ENCODE results near the gene GCK.

DNA sequence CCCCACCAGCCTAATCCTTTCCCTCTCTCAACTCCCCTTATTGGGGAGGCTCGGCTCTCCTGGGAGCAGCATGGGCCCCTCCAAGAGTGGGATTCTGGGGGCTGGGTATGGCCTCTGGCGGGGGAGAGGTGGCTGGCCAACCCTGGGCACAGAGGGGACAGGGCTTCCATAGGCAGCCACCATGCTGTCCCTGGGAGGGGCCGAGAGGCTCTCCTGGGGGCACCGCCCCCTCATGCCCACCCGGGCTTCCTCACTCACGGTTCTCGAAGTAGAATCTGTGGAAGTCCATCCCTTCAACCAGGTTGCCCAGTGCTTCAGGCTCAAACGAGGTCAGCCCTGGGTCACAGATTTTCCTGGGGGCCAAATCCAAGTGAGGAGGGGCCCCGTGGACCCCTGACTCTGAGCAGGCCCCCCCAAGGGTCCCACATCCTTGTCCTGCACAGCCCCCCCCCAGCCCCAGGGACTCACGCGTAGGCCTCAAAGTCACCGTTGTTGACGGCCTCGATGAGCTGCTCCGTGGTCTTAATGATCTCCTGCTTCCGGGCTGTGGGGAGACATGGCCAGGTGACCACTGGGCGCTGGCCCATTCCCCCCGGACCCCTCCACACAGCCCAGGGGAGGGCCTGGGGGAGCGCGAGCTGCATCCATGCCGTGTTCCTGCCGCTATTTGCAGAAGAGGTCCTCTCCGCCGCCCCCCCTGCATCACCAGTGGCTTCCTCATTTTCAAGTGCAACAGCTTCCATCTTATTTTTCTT, 31.3 kb upstream of the GCK start:
- TF ChIP-seq, protein P1, sequence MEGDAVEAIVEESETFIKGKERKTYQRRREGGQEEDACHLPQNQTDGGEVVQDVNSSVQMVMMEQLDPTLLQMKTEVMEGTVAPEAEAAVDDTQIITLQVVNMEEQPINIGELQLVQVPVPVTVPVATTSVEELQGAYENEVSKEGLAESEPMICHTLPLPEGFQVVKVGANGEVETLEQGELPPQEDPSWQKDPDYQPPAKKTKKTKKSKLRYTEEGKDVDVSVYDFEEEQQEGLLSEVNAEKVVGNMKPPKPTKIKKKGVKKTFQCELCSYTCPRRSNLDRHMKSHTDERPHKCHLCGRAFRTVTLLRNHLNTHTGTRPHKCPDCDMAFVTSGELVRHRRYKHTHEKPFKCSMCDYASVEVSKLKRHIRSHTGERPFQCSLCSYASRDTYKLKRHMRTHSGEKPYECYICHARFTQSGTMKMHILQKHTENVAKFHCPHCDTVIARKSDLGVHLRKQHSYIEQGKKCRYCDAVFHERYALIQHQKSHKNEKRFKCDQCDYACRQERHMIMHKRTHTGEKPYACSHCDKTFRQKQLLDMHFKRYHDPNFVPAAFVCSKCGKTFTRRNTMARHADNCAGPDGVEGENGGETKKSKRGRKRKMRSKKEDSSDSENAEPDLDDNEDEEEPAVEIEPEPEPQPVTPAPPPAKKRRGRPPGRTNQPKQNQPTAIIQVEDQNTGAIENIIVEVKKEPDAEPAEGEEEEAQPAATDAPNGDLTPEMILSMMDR (IDR thresholded peaks at IDR 0.05; ENCODE audit: extremely low read depth in 1 of 2, insufficient read depth in 1 of 2, low read depth in 1 of 2, low read length in 2 of 2) = no peak
- TF ChIP-seq POLR2AphosphoS5 (IDR thresholded peaks at IDR 0.05; ENCODE audit: insufficient read depth, low read depth, low read length) (no peak), MYC (IDR thresholded peaks at IDR 0.05; ENCODE audit: low read depth, low read length) (no peak), FOS (IDR thresholded peaks at IDR 0.05; ENCODE audit: borderline replicate concordance, insufficient read depth, low read length) (no peak)
